HG03439 (cell line): ENCODE results near the gene INHBB.
"Not testable (repeated sequence)": the region's sequence is repeated elsewhere in the genome, so short reads cannot be mapped to it uniquely, and the experiment has no call there.

ENCODE experiments used
- ATAC-seq: cut with Tn5 transposase; IDR thresholded peaks from one replicate; pipeline ENCODE4 v1.9.1; 2021; ENCODE audit warnings: mild to moderate bottlenecking, moderate library complexity; ENCODE audit not compliant: unreplicated experiment

The INHBB gene

DNA sequence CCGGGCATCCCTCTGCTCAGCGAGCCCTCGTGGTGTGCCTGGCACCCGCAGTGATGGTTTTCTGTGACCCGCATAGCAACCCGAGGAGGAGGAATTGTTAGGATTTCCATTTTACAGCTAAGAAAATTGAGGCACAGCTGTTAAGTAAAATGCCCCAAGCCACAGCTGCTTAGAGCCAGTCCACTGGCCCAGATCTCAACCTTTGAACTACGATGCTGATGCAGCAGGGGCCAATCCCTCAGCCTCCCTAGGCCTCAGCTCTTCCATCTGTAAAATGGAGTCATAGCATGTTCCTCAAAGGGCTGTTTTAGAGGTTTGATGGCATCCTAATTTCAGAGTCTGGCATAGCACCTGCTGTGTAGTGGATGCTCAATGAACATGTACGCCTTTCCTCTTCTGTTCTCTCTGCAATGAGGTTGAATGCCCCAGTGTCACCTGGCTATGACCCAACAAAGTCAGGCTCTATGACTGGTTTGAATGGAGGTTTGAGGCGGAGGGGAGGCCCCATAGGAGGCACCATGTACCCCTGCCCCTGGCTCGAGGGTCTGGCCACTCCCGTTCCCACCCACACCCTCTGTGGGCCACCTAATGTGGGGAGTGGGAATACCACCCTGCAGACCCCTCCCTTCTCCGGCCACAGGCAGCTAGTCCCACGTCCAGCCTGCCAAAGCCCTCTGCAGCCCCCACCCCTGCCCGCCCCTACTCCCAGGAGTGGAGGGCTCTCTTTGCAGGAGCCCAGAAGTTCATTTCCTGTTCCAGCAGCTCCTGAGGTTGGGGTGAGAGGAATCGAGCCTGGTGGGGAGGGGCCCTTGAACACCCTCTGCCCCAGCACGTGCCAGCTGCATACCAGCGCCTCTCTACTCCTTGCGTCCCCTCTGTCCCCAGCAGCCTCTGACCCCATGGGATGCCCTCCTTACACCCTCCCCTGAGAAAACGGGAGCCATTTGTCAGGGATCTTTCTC, 31.0 kb downstream of the INHBB start:
- no peak for ATAC-seq

DNA sequence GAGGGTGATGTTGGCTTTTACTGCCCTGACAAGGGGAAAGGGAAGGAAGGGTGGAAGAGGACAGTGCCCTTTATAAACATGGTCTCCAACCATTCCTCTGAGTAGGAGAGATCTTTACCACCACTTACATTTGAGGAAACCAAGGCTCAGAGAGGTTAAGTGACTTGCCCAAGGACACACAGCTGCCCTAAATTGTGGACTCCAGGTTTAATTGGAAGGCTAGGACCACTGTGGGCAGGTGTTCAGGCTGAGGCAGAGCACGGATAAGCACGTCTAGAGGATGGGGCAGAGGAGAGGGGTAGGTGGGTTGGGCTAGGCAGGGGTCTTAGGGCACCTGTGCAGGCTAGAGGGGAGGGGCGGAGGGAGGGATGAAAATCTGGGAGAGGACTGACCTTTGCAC, 32.7 kb downstream of the INHBB start:
- no peak for ATAC-seq

DNA sequence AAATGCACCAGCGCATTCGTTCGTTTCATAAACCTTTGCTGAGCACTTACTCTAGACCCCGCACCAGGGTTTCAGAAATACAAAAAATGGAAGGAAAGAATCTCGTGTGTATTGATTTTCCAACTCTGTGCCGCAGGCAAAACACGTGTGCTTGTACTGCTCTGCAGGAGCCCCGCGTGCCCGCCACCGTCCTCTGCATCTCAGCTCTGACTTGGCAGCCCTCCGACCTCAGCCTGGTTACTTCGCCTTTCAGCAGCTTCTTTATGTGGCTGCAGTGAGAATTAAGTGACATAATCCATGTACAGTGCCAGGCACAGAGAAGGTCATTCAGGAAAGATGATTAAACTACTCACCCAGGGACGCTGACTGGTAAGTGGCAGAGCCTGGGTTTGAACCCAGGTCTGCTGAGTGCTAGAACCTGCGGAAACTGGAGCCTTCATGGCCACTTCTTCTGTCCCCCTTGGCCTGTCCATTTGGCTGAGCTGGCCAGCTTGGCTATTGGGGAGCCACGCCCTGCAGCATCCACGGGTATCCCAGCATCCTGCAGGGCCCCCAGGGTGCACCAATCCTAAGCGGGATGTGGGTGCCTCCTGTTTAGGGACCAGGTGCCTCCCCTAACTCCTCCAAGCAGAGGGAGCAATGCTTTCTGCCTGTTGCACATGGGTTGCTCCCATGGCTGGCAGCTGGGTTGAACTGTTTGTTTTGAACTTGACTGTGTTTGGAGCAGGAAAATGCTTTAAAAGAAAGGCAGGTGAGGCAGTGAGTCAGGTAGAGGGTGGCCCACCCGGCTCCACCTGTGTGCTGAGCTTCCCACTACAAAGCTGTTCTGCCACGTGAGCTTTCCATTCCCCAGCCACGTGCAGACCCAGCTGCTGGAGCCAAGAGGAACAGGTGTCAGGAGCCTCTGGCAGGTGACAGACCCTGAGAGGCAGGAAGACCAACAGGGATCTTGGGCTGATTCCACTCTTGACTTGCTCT, 34.3 kb downstream of the INHBB start:
- no peak for ATAC-seq

DNA sequence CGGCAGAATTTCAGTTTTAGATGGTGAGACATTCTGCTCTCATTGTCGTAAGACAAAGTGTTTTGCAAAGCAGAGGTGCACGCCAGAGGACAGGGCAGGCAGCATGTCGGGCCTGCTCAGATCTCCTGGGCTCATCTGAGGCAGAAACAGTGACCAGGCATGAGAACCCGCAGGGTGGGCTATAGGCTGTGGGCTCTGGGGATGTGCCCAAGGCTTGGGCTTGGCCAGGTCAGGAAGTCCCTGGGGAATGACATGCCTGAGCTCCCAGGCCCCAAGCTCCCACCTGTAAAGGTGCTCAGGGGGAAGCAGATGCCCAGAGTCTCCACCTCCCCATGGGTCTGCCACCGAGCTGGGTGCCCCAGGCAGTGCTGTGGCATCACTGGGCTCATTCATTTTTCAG, 35.3 kb downstream of the INHBB start:
- no peak for ATAC-seq

GRCh38 chr2:120381661-120382060, 35.7 kb downstream of the INHBB start:
- ATAC-seq, result no peak

GRCh38 chr2:120382541-120383144, 36.7 kb downstream of the INHBB start:
- no peak for ATAC-seq

DNA sequence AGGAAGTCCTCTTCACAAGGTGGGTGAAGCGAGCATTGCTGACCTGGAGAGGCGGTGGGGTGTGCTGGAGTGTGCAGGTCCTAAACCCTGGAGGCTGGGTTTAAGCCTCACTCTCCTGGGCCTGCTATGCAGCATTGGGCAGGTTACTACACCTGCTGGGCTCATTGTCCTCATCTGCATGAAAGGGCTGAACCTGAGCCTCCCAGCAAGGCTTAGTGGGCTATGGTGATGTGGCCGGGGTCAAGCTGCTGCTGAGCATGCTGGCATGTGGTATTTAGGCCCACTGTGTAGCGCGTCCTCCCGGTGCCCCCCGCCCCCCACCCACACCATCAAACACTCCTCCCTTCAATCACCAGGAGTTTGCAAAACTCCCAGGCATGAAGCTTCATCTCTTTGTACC, 37.3 kb downstream of the INHBB start:
- ATAC-seq, result no peak

DNA sequence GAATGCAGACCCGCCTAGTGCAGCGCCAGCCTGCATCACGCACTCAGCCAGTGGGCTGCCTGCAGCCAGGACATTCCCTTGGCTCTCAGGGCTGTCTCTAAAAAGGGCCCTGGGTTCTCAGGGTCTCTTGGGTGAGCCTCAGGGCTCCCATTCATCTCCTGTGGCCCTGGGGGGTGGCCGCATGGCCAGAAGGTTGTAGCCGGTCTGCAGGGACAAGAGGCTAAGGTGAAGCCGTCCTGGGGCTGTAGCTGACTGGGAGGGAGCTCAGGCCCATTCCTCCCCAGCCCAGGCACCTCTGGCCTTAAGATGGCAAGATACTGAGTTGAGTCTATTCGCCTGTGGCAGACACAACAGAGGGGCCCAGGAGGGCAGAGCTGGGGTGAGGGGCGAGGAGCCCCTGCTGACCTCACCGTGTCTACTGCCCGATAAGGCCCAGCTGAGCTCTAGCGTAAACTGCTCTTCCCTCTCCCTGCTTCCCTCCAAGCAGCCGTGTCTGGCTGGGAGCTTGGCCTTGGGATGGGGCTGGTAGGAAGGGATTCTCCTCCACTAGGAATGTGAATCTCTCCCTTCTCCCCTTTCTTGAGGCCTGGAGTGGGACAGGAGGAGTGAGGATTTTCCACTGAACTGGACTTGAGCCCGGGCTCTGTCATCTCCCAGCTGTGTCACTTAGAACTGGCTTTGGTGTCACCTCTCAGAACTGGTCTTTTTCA, 37.9 kb downstream of the INHBB start:
- no peak for ATAC-seq

DNA sequence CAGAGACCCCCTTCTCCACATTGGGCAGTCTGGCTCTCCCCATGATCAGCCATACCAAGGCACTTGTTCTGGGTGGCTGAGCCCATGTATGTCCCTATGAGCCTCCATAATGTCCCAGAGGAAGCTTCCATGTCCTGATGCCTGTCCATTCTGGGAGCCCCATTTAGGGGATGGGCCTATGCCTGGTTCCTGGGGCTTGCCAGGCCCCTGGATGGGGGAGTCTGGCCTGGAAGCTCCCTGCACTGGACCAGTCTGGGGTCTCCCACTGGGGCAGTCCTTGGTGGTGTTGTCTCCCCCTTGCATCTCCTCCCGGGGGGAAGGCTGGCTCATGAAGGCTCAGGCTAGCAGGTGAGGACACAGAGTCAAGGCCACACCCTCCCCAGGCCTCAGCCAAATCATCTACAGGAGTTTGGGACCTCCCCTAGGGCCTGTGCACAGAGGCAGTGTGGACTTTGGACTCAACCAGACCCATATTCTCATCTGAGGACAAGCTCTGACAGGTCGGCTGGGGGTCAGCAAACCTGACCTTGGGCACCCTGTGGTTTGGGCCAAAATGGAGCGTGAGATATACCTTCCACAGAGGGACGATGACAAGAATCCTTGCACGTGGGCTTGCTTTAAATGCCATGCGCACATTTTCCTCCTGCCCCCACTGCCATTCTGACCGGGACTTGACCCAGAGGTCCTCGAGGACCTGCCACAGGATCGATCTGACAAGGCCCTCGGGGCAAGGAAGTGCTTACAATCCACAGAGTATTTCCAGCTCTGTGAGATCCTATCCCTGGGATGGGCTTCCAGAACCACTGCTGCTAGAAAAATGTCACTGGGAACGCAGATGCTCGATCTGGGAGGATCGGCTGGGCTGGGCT, 38.8 kb downstream of the INHBB start:
- ATAC-seq, result no peak

DNA sequence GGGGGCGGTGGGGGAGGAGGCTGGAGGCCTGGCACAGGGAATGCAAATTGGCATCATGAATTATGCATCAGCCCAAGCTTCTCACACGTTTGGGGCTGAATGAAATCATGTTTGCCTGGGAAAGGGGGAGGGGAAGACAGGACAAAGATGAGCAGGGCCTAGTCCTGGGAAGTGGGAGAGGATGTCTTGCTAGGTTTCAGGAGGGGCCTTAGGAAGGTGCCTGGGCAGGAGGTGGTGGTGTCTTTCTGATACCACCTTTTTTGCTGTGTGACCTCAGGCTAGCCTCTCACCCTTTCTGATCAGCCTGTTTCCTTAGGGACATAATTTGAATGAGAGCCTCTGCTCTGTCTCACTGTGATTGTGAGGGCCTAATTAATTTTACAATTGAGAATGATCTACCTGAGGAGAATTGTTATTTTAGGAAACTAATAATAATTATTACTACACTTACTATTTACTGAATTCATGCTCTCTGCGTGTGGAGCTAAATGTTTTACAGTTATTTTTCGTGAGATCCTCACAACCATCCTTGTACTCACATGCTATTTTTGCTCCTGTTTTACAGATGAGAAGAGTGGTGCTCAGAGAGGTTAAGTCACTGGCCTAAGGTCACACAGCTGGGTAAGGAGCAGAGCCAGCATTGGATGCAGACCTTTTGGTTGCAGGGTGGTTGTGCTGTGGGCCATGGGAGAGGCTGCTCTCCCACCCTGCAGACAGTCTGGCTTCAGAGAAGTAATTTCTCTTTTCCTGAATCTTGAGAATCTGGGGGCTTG, 39.6 kb downstream of the INHBB start:
- ATAC-seq, result no peak

- no peak for ATAC-seq
These were observed 42.5 kb downstream of the INHBB start for GRCh38 chr2:120388222-120389035.

GRCh38 chr2:120389036-120389391, 43.1 kb downstream of the INHBB start:
- ATAC-seq, result no peak

DNA sequence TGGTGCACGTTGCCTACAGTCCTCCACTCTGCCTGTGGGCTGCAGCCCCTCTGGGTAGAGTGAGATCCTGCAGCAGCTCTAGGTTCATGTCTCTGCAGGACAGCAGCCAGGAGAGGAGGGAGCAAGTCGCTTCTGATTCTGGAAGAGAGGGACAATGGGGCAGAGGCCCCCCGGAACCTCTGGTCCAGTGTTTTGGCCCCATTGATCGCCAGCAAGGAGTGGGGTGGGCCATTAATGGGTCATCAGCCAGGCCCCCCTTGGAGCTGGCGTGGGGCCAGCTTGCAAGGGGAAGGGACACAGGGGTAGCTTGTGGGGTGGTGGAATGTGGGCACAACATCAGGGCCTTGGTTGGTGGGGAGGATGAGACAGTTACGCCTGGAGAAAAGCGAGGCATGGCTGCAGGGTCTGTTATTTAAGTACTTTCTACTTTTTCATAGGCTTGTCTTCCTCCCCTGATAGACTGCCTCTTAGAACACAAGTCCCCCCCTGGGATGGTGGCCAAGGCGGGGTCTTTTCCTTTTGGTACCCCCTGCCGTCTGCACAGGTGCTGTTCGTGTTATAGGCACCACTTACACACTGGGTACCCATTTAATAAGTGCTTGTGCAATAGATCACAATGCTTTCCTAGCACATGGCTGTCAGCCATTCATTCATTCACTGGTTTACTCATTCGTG, 44.6 kb downstream of the INHBB start:
- no peak for ATAC-seq

DNA sequence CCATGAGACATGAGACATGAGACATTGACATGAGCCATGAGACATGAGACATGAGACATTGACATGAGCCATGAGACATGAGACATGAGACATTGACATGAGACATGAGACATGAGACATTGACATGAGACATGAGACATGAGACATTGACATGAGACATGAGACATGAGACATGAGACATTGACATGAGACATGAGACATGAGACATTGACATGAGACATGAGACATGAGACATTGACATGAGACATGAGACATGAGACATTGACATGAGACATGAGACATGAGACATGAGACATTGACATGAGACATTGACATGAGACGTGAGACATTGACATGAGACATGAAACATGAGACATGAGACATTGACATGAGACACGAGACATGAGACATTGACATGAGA, 45.4 kb downstream of the INHBB start:
- ATAC-seq, result not testable (repeated sequence)

- no peak for ATAC-seq
These were observed 46.2 kb downstream of the INHBB start for GRCh38 chr2:120391911-120392665.

GRCh38 chr2:120392923-120393322, 47.0 kb downstream of the INHBB start:
- no peak for ATAC-seq

DNA sequence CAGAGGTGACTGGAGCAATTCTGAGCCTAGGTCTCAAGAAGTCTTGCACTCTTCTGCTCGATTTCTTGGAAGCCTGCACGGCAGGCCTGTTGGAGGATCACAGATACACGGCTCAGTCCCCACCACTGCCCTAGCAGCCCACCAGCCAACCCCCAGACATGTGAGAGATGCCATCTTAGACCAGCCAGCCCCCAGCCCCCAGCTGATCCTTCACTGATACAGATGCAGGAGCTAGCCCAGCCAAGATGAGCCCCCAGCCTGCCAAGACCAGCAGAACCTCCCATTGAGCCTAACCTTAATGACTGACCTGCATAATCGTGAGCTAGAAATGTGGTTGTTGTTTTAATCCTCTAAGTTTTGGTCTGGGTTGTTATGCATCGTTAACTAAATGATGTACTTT, 47.5 kb downstream of the INHBB start:
- no peak for ATAC-seq
